Activated naive CD4-positive, alpha-beta T cell treated with anti-CD3 and anti-CD28 coated beads, Interleukin-2, amount 50 U/mL, for 24 hours (primary cell): ENCODE results near the gene TNK2.
"Not testable (repeated sequence)": the region's sequence is repeated elsewhere in the genome, so short reads cannot be mapped to it uniquely, and the experiment has no call there.

ENCODE experiments used
- H3K27ac Mint-ChIP-seq: one replicate; pipeline ENCODE4 v1.8.0; 2021; ENCODE audit warnings: mild to moderate bottlenecking, mixed read lengths
- H3K27me3 Mint-ChIP-seq: one replicate; pipeline ENCODE4 v1.8.0; 2021; ENCODE audit warnings: mixed read lengths
- H3K36me3 Mint-ChIP-seq: one replicate; pipeline ENCODE4 v1.8.0; 2021; ENCODE audit warnings: mixed read lengths
- H3K4me1 Mint-ChIP-seq: one replicate; pipeline ENCODE4 v1.8.0; 2021; ENCODE audit warnings: mixed read lengths
- H3K4me3 Mint-ChIP-seq: one replicate; pipeline ENCODE4 v1.8.0; 2021; ENCODE audit warnings: mild to moderate bottlenecking, mixed read lengths
- H3K9me3 Mint-ChIP-seq: one replicate; pipeline ENCODE4 v1.8.0; 2021; ENCODE audit warnings: mixed read lengths

Gene TNK2

DNA sequence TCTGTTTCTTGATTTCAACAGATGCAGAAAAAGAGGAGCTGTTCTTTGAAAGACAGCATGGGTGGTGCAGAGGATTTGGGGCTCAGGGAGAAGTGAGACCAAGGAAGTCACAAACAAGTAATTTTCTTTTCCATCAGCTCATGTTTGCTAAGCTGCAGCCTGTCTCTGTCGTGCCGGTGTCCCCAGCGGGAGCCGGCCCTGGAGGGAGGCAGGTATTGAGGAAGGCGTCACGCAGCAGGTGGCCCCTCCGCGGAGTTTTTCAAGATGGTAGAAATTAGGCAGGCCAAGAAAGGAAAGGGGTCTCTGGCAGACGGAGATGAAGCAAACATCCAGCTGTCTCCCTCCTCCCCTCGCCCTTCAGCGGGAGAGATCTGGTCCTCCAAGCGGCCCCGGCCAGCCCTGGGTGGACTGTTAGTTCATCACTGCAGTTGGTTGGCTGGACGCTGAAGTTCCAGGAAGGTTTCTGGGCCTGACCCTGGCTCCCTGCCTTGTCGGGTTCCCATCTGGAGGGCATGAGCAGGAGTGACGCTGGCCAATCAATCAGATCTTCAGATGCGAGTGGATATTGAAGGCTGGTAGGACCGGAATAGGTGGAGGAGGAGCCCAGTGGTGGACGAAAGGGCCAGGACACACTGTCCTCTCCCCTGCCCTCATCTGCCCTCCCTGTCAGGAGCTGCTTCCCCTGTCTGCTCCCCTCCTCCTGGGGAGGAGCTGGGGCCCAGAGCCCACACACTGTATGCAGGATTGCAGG is 68.9 kb downstream of the TNK2 start:
- Mint-ChIP-seq H3K27ac (no peak overlapping the region), H3K4me3 (no peak overlapping the region), H3K36me3 (no peaks in the 10 kb centered on the region), H3K4me1 (no peaks in the 10 kb centered on the region), H3K9me3 (no peaks in the 10 kb centered on the region), H3K27me3 (no peaks in the 10 kb centered on the region)

DNA sequence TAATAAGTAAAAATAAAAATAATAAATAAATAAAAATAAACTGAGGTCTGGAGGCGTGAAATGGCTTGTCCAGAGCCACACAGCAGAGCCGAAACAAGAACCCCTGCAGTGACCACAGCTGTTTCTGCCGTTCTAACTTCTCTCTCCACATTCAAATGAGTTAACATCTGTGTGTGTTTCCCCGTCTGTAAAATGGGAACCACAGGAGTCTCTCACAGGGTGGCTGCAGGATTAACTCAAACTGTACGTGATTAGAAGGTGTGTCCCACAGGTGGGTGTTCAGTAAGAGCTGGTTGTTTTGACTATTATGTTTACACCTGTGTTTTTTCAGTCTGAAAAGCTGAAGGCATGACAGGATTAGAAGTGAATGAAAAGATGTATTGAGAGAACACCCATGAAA is 69.6 kb downstream of the TNK2 start:
- no peaks in the 10 kb centered on the region for H3K4me1 Mint-ChIP-seq
- no peaks in the 10 kb centered on the region for H3K27me3 Mint-ChIP-seq
- H3K4me3 Mint-ChIP-seq = no peak overlapping the region
- H3K9me3 Mint-ChIP-seq = no peaks in the 10 kb centered on the region
- H3K36me3 Mint-ChIP-seq = no peaks in the 10 kb centered on the region
- H3K27ac Mint-ChIP-seq = no peak overlapping the region

DNA sequence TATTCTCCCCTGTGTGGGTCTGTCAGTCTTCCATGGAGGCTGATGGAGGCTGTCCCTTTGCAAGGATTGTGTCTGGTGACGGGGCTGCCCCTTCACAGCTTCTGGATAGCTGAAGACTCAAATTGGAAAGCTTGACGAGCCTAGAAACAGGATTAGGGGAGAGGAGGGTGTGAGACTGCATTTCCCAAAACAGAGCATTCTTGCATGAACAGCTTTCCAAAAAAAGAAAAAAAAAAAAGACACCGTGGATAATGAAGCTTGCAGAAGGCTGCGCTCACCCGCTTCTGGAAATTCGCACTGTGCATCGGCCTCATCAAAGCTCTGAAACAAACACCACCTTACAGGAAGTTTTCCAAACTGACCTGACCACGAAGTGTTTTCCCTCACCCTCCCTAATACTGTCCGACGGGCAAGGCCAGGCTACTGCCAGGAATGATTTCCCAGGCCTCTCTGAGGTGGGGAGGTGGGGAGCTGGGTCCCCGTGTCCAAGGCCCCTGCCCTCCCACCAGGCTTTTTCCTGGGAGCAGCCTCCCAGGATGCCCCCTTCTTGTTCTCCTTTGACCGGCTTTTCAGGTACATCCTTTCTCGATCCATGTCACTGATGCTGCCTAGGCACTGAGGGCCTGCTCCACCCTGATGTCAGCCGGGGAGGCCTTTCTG is 71.7 kb downstream of the TNK2 start:
- Mint-ChIP-seq H3K36me3 (no peaks in the 10 kb centered on the region), H3K27ac (no peak overlapping the region), H3K9me3 (no peaks in the 10 kb centered on the region), H3K4me1 (no peaks in the 10 kb centered on the region), H3K27me3 (no peaks in the 10 kb centered on the region), H3K4me3 (no peak overlapping the region)

DNA sequence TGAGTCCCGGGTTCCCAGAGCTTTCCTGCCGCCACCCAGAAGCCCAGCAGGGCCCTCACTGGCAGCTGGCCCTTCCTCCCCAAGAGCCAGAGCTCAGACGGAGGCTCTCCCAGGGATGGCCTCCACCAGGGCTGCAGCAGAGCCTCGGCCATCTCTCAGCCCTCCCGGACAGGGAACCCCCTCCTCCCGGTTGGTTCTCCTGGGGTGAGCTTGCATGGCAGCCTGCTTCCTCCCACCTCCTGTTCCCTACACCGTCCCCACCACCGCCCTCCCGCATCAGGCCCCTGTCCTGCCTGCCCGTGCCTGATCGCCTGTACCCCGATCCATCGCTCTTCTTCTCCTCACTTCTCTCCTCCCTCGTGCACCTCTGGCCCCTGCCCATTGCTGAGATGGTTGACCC is 72.6 kb downstream of the TNK2 start:
- Mint-ChIP-seq H3K36me3 (no peaks in the 10 kb centered on the region), H3K27ac (no peak overlapping the region), H3K4me3 (no peak overlapping the region), H3K4me1 (no peaks in the 10 kb centered on the region), H3K27me3 (no peaks in the 10 kb centered on the region), H3K9me3 (no peaks in the 10 kb centered on the region)

DNA sequence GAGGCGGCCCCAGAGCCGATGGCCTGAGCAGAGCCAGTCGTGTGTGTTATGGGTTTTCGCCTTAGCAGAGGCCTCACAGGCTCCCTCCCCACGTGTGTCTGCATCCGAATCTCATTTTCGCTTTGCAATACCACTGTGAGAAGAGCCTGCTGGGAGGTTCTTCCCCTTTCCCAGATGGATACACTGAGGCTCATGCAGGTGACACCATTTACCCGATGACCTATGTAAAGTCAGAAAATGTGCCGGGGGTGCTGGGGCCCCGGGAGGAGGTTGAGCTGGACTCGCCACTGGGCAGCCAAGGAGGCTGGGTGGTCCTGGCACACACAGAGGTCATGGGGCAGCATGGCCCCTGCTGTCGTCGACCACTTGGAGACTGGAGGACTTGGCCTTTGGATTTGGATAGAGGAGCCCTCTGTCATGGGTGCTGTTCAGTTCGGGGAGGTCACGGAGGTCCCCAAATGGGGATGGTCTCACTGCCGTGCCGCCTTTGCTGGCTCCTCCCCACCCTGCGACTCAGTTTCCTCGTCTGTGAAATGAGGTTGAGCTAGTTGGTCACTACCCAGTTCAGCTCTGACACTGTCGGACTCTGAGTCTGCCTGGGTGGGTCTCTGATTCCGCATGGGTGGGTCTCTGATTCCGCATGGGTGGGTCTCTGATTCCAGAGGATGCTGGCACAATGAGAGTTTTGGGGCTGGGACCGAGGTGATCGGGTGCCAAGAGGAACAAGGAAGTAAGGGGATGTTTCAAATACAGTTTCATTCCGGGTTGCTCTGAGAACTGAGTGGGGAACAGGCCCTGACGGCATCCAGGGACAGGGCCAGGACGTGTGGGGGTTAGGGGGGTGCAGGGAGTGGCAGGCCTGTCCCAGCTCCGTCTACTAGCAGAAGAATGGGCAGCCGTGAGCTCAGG is 73.4 kb downstream of the TNK2 start:
- no peak overlapping the region for H3K27ac Mint-ChIP-seq
- no peaks in the 10 kb centered on the region for H3K4me1 Mint-ChIP-seq
- H3K27me3 Mint-ChIP-seq = no peaks in the 10 kb centered on the region
- no peaks in the 10 kb centered on the region for H3K36me3 Mint-ChIP-seq
- H3K9me3 Mint-ChIP-seq = no peaks in the 10 kb centered on the region
- no peak overlapping the region for H3K4me3 Mint-ChIP-seq

DNA sequence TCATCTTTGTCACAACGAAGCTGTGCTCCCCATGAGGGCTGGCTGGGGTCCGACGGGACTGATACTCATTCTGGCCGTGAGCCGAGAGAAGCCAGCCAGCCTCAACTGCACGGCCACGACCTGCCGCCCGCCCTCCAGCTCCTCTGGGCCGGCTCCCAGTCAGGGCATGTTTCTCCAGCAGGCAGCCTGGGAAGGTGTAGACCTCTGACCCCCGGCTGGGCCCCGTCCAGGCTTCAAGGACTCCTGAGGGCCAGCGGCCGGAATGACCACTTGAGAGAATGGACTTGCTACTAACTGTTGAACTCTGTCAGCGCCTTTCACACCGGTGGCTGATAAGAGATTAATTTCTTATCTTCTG is 78.5 kb downstream of the TNK2 start:
- Mint-ChIP-seq H3K4me1 (no peaks in the 10 kb centered on the region), H3K36me3 (no peaks in the 10 kb centered on the region), H3K27me3 (no peaks in the 10 kb centered on the region), H3K9me3 (no peaks in the 10 kb centered on the region), H3K4me3 (no peak overlapping the region), H3K27ac (no peak overlapping the region)

DNA sequence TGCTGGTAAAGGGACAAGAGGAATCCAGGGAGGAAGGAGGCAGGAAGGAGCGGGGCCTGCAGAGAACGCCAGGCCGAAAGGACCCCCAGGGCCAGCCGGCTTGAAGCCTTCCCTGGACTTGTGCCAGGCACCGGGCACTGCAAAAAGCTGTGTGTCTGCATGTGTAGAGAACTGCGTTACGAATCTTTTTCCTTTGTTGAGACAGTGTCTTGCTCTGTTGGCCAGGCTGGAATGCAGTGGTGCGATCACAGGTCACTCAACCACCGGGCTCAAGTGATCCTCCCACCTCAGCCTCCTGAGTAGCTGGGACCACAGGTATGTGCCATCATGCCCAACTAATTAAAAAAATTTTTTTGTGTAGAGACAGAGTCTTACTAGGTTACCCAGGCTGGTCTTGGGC is 79.6 kb downstream of the TNK2 start:
- Mint-ChIP-seq H3K4me1 (no peaks in the 10 kb centered on the region), H3K27me3 (no peaks in the 10 kb centered on the region), H3K9me3 (no peaks in the 10 kb centered on the region), H3K27ac (no peak overlapping the region), H3K36me3 (no peaks in the 10 kb centered on the region), H3K4me3 (no peak overlapping the region)

DNA sequence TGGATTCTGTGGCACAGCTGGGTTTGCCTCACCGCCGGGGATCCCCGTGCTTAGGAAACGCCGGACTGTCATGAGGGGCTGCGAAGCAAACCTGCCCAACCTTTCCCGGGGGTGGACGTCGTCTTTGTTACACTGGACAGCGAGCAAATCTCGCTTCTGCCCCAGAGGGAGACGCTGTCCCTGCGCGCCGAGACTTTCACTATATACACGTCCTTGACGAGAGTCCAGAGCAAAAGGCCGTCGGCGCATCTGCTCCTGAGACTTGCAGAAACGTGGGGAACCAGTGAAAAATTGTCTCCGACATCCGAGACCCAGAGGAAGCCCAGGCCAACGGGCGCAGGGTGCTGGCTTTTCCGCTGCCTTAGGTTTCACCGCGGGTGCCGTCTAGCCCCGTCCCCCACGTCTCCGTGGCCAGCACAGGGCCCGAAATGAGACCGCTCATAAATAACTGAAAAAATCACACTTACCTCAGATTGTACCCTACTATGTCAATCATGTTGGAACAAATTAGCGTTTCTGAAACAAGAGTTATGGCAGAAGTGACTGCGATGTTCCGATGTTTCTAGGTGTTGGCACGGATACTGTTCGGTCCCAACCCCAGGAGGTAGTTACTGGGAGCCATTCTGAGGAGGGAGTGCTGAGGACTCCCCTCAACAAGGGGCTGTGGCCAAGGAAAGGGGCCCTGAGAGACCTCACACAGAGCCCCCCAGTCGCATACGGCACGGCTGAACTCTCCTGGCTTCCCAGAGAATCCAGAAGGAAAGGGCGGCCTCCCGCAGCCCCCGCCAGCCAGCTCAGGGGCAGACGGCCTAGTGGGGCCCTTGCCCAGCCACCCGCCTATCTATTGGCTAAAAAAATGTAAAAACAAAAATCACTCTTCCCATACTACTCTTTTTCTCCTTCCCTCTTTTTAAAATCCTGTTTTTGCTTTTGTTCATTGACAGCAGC is 82.2 kb downstream of the TNK2 start:
- Mint-ChIP-seq H3K36me3 (no peaks in the 10 kb centered on the region), H3K4me1 (no peaks in the 10 kb centered on the region), H3K4me3 (no peak overlapping the region), H3K27me3 (no peaks in the 10 kb centered on the region), H3K27ac (no peak overlapping the region), H3K9me3 (no peaks in the 10 kb centered on the region)

DNA sequence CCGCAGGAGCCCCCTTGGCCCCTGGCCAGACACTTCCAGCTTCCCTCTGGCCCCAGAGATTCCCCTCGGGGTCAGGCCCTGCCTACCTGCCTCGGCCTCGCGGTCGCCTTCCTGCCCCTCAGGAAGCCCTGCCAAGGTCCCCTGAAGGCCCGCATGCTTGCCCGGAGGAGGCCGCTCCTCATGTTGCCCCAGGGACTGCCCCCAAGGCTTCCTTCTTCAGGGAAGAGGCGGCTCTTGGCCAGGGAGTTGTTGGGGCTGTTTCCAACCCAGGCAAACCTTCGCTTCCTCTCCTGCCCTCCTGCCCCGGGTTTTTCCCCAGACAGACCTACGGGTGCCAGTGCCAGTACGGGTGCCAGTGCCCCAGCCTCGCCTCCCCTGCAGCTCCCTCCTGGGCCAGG is 83.2 kb downstream of the TNK2 start:
- Mint-ChIP-seq H3K4me3 (no peak overlapping the region), H3K27ac (no peak overlapping the region), H3K9me3 (no peaks in the 10 kb centered on the region), H3K36me3 (no peaks in the 10 kb centered on the region), H3K27me3 (no peaks in the 10 kb centered on the region), H3K4me1 (no peaks in the 10 kb centered on the region)

DNA sequence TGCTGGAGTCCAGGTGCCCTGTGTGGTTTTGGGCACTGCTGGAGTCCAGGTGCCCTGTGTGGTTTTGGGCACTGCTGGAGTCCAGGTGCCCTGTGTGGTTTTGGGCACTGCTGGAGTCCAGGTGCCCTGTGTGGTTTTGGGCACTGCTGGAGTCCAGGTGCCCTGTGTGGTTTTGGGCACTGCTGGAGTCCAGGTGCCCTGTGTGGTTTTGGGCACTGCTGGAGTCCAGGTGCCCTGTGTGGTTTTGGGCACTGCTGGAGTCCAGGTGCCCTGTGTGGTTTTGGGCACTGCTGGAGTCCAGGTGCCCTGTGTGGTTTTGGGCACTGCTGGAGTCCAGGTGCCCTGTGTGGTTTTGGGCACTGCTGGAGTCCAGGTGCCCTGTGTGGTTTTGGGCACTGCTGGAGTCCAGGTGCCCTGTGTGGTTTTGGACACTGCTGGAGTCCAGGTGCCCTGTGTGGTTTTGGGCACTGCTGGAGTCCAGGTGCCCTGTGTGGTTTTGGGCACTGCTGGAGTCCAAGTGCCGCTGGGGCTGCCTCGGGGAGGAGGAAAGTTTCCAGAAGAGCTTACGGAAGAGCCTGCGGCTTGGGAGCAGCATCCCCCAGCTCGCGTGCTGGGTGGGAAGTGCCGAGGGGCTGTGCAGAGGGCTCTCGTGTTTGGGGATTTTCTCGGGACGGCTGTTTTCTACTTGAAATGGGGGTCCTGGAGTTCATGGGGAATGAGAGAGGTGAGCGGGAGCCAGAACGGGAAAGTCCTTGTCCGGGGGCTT is 83.7 kb downstream of the TNK2 start:
- not testable (repeated sequence) for H3K4me1 Mint-ChIP-seq, H3K36me3 Mint-ChIP-seq, H3K4me3 Mint-ChIP-seq, H3K27me3 Mint-ChIP-seq, H3K9me3 Mint-ChIP-seq, H3K27ac Mint-ChIP-seq

DNA sequence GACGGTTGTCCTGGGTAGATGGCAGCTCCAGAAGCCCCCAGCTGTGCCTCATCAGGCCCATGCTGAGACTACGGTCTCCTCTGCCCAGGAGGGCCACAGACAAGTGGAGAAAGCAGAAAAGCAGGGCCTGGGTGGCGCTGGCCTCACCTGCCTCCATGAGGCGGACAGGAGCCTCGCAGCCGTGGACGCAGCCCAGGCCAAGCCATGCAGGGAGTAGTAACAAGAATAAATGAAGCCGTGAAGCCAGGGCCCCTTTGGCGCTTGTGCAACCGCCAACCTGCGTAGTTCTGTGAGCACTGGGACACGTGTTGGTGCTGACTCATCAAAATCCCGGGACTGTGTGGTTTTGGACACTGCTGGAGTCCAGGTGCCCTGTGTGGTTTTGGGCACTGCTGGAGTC is 84.4 kb downstream of the TNK2 start:
- Mint-ChIP-seq H3K36me3 (no peaks in the 10 kb centered on the region), H3K4me3 (no peak overlapping the region), H3K27me3 (no peaks in the 10 kb centered on the region), H3K9me3 (no peaks in the 10 kb centered on the region), H3K27ac (no peak overlapping the region), H3K4me1 (no peaks in the 10 kb centered on the region)

DNA sequence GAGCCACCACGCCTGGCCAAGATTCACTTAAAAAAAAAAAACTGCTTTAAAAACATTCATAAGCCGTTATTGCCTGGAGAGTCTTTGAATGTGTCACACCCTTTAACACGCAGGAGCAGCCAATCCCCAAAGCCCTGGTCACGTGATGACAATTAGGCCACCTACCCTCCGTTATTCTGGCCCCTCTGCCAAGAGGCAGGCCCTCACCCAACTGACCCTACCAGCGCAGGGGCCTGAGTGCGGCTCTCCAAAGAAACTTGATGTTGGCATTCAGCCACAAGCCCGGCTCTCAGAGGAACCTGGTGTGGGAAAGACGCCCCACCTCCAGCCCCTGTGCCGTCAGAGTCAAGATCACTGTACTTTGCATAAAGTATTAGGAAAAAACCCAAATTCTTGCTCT is 85.1 kb downstream of the TNK2 start:
- Mint-ChIP-seq H3K27me3 (no peaks in the 10 kb centered on the region), H3K4me3 (no peak overlapping the region), H3K27ac (no peak overlapping the region), H3K4me1 (no peaks in the 10 kb centered on the region), H3K9me3 (no peaks in the 10 kb centered on the region), H3K36me3 (no peaks in the 10 kb centered on the region)

DNA sequence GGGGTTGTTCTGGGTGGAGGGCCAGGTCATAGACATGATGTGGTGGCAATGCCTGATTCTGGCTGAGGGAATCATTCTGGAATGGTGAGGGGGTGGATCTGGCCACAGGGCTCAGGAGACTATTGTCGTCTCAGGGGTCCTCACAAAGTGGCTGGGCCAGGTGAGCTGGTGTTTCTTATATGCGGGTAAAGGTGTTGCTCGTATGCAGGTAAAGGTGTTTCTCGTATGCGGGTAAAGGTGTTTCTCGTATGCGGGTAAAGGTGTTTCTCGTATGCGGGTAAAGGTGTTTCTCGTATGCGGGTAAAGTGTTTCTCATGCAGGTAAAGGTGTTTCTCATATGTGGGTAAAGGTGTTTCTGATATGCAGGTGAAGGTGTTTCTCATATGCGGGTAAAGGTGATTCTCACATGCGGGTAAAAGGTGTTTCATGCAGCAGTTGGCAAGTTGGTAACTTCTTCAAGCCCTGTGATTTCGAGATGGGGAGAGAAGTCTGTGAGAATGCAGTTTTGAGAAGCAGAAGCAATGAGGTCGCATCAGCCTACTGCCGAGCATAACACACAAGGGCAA is 86.1 kb downstream of the TNK2 start:
- Mint-ChIP-seq H3K4me1 (no peaks in the 10 kb centered on the region), H3K27me3 (no peaks in the 10 kb centered on the region), H3K9me3 (no peaks in the 10 kb centered on the region), H3K4me3 (no peak overlapping the region), H3K36me3 (no peaks in the 10 kb centered on the region), H3K27ac (no peak overlapping the region)

DNA sequence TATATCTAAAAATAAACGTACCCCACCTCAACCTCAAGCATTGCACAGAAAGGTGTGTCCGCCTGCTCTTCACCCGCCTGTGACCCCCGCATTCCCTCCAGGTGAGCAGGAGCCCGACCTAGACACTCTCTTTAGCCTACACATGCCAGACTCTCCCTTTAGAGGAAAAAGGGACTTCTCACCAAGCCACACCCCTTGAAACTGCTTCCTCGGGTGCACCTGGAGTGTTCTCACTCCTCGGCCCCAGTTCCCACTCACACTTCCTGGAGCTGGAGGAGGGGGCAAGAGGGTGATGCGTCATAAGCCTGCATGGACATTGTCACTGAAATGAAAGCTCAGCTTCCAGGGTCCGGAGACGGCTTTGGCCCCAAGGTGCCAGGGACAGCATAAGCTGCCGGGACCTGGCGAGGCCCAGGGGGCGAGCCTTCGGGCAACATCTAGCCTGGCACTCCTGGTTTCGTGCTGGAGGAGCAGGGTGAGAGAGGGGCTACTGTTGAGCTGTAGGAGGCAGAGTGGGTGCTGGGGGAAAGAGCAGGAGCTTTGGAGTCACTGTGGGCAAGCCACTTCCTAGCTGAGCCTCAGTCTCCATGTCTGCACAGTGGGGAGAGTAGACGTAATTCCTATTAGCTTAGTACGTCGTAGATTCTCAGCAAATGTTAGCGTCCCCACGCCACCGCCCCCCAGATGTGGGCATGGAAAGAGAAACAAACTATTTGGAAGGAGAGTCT is 86.8 kb downstream of the TNK2 start:
- no peaks in the 10 kb centered on the region for H3K36me3 Mint-ChIP-seq
- no peaks in the 10 kb centered on the region for H3K9me3 Mint-ChIP-seq
- H3K27me3 Mint-ChIP-seq = no peaks in the 10 kb centered on the region
- no peak overlapping the region for H3K4me3 Mint-ChIP-seq
- no peaks in the 10 kb centered on the region for H3K4me1 Mint-ChIP-seq
- H3K27ac Mint-ChIP-seq = no peak overlapping the region
